Smooth muscle cell (in vitro differentiated cells): ENCODE measurements around the gene DECR2. TPM values are rescaled to one million over a fixed set of nuclear protein-coding genes. Genes with fewer than 3 reads are reported as not detected.
"Not testable (repeated sequence)": the region's sequence is repeated elsewhere in the genome, so short reads cannot be mapped to it uniquely, and the experiment has no call there.

Experiments
- DNase-seq: peaks from one replicate; lab custom pipeline; 2025; ENCODE audit not compliant: unreplicated experiment; lab: John Stamatoyannopoulos, UW
- H2AFZ ChIP-seq: fragments of 200-600 bp; sonication (generic); 2 replicates; pipeline ENCODE4 v1.6.0; 2016; ENCODE audit warnings: antibody characterized with exemption, low read depth, mild to moderate bottlenecking
- H3F3A ChIP-seq: fragments of 200-600 bp; sonication (generic); 2 replicates; pipeline ENCODE4 v1.6.0; 2017; ENCODE audit warnings: antibody characterized with exemption, low read depth
- H3K27ac ChIP-seq: fragments of 200-600 bp; sonication (generic); 2 replicates; pipeline ENCODE4 v1.5.1; 2016; ENCODE audit warnings: low read depth, mild to moderate bottlenecking
- H3K27me3 ChIP-seq: fragments of 200-600 bp; sonication (generic); 2 replicates; pipeline ENCODE4 v1.6.1; 2016; ENCODE audit warnings: low read depth, mild to moderate bottlenecking
- H3K36me3 ChIP-seq: fragments of 200-600 bp; sonication (generic); 2 replicates; pipeline ENCODE4 v1.5.1; 2016; ENCODE audit warnings: low read depth
- H3K4me1 ChIP-seq: fragments of 200-600 bp; sonication (generic); 2 replicates; pipeline ENCODE4 v1.5.1; 2016; ENCODE audit warnings: low read depth
- H3K4me2 ChIP-seq: fragments of 200-600 bp; sonication (generic); 2 replicates; pipeline ENCODE4 v1.6.0; 2016; ENCODE audit warnings: mild to moderate bottlenecking
- H3K4me3 ChIP-seq: fragments of 200-600 bp; sonication (generic); 2 replicates; pipeline ENCODE4 v1.5.1; 2016; ENCODE audit warnings: mild to moderate bottlenecking
- H3K79me2 ChIP-seq: fragments of 200-600 bp; sonication (generic); 2 replicates; pipeline ENCODE4 v1.6.0; 2016; ENCODE audit warnings: low read depth, mild to moderate bottlenecking
- H3K9ac ChIP-seq: fragments of 200-600 bp; sonication (generic); 2 replicates; pipeline ENCODE4 v1.6.0; 2016; ENCODE audit warnings: low read depth
- H3K9me3 ChIP-seq: fragments of 200-600 bp; sonication (generic); replicated peaks from 2 replicates; pipeline ENCODE4 v1.5.1; 2016; ENCODE audit warnings: low read depth
- H4K20me1 ChIP-seq: fragments of 200-600 bp; sonication (generic); 2 replicates; pipeline ENCODE4 v1.6.0; 2016; ENCODE audit warnings: low read depth
- WGBS: methylation state at CpG from one replicate; pipeline ENCODE4 v1.1.7; 2016; ENCODE audit warnings: low lambda C conversion rate; 5-methylcytosine and 5-hydroxymethylcytosine counted together
- polyA plus RNA-seq: library from polyadenylated mRNA; unstranded; fragments of >200 nt; fragmentation: Nextera tagmentation; extraction: Ambion mirVana; gene quantifications from 2 replicates; pipeline ENCODE4 v1.2.1, GENCODE V29; 2016
- total RNA-seq: library from RNA; depleted of rRNA; stranded (reverse); fragments of >200 nt; gene quantifications from 2 replicates; pipeline ENCODE4 v1.2.3, GENCODE V29; 2014
- TF ChIP-seq, protein P1 (sequence below): fragments of 200-600 bp; sonication (generic); IDR thresholded peaks from 2 replicates; pipeline ENCODE4 v1.5.1; 2017; ENCODE audit warnings: borderline replicate concordance, mild to moderate bottlenecking, antibody characterized with exemption; ENCODE audit not compliant: insufficient read depth, poor library complexity, severe bottlenecking

The DECR2 gene
- total and polyA plus RNA-seq, 2 experiments from 2014 or later, result 15.4 to 18.2 TPM

DNA sequence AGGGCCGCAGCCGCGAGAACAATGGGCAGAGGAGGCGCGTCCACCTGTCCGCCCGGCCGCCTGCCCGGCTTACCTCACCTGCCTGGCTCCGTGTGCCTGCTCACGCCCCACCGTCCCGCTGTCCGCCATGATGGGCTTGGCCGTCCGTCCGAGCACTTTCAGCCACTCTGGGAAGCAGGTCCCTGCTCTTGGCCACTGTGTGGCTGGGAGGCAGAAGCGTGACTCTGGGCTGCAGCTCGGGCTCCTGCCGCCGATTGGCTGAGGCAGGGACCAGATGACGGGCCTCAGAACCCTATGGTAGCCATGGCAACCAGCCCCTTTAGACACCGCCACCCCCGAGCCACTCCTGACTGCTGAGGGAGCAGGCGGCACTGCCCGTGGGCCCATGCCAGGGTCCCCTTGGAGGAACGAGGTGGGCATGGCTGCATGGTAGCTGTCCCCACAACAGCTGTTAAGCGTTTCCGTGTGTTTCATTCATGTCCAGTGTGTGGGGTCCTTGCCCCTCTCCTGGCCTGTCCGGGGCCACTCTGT is 40.3 kb upstream of the DECR2 start:
- Histone ChIP-seq H3K4me3 (no peak overlapping the region), H3K9me3 (no peaks in the 10 kb centered on the region), H3K4me1 (no peaks in the 10 kb centered on the region), H3K36me3 (no peaks in the 10 kb centered on the region), H3K27ac (no peak overlapping the region), H2AFZ (no peak overlapping the region), H3F3A (no peaks in the 10 kb centered on the region), H4K20me1 (no peaks in the 10 kb centered on the region), H3K9ac (no peak overlapping the region), H3K27me3 (no peaks in the 10 kb centered on the region), H3K79me2 (no peaks in the 10 kb centered on the region), H3K4me2 (no peak overlapping the region)
- TF ChIP-seq, protein P1, sequence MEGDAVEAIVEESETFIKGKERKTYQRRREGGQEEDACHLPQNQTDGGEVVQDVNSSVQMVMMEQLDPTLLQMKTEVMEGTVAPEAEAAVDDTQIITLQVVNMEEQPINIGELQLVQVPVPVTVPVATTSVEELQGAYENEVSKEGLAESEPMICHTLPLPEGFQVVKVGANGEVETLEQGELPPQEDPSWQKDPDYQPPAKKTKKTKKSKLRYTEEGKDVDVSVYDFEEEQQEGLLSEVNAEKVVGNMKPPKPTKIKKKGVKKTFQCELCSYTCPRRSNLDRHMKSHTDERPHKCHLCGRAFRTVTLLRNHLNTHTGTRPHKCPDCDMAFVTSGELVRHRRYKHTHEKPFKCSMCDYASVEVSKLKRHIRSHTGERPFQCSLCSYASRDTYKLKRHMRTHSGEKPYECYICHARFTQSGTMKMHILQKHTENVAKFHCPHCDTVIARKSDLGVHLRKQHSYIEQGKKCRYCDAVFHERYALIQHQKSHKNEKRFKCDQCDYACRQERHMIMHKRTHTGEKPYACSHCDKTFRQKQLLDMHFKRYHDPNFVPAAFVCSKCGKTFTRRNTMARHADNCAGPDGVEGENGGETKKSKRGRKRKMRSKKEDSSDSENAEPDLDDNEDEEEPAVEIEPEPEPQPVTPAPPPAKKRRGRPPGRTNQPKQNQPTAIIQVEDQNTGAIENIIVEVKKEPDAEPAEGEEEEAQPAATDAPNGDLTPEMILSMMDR, result no peak
- DNase-seq, result no peak
- 94% methylated on average over 30 of the region's 30 CpGs for WGBS

DNA sequence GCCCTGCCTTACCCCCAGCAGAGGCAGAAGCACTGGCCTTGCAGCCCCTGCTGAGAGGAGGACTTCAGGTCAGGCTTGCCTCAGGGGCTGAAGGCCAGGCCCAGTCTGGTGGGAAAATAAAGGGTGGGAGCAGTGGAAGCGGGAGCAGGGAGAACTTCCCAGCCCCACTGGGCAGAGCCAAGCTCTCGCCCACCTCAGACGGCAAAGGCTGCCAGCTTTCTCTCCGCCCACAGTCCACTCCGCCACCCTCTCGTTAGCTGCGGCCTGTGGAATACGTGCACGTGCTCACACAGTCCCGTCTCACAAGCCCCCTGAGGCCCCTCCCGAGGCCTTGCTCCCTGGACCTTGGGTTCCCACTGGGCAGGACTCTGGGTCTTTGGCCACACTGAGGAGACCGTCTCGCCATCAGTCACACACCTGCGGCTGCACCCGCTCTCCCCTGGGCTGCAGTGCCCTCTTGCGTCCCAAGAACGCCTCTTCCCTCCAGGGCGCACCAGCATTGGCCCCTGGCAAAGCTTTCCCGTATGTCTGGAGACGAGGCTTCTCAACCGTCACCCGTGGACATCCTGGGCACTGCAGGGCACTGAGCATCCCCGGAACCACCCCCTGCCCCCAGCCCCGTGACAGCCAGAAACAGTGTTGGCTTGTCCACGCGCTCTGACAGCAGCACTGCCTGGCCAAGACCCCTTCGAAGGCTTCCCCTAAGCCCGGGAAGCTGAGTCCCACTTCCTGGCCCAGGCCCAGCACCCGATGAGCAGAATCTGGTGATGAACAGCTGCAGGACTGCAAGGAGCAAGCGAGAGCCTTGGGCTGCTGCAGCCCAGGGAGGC is 39.6 kb upstream of the DECR2 start:
- no peaks in the 10 kb centered on the region for H3K27me3 ChIP-seq
- H3F3A ChIP-seq, result no peaks in the 10 kb centered on the region
- H4K20me1 ChIP-seq, result no peaks in the 10 kb centered on the region
- no peak overlapping the region for H3K9ac ChIP-seq
- TF ChIP-seq, protein P1, result peak; percentile 63
- no peak overlapping the region for H3K4me2 ChIP-seq
- H3K36me3 ChIP-seq, result no peaks in the 10 kb centered on the region
- WGBS, result 51% methylated on average over 27 of the region's 30 CpGs
- no peaks in the 10 kb centered on the region for H3K4me1 ChIP-seq
- no peaks in the 10 kb centered on the region for H3K79me2 ChIP-seq
- H3K27ac ChIP-seq, result no peak overlapping the region
- H3K9me3 ChIP-seq, result no peaks in the 10 kb centered on the region
- peak; percentile 12 for DNase-seq
- no peak overlapping the region for H3K4me3 ChIP-seq
- H2AFZ ChIP-seq, result no peak overlapping the region

DNA sequence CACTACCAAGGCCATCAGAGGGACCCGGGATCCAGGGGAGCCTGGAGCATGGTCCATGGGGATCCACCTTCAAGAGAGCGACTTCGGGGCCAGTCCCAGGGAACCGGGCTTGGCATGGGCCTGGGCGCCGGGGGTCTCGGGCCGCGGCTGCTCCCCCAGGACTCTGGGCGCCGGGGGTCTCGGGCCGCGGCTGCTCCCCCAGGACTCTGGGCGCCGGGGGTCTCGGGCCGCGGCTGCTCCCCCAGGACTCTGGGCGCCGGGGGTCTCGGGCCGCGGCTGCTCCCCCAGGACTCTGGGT is 39.0 kb upstream of the DECR2 start:
- H3K36me3 ChIP-seq, H3K4me1 ChIP-seq, H3K27me3 ChIP-seq, DNase-seq, H3K79me2 ChIP-seq, H3F3A ChIP-seq, H3K9me3 ChIP-seq, H2AFZ ChIP-seq, H4K20me1 ChIP-seq, H3K4me2 ChIP-seq, H3K4me3 ChIP-seq, H3K9ac ChIP-seq, H3K27ac ChIP-seq: not testable (repeated sequence)
- WGBS, result 91% methylated on average over 23 of the region's 24 CpGs

DNA sequence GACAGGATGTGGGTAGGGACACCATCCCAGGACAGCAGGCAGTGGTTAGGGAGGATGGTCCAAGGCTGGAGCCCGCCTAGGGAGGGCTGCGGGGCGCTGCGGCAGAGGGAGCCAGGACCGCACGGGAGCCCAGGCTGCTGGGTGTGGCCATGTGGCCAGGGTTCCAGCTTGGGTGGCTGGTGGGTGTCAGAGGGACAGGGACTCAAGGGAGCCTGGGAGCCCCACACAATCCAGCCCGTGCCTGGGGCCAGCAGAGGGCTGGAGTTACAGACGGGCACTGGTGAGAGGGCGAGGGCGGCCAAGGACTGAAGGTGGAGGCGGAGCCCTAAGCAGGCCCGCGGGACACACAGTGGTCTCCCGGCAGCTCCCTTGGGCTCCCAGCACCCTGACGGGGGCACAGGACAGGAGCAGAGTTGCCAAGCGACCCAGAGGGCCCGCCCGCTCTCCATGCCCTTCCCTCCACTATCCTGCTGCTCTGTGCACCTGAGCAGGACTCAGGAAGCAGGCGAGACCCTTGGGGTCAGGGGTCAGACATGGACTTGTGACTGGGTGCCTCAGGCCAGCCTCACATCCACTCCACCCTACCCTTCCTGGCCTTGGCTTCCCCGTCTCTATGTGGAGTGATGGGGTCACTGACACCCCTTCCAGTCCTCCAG is 38.4 kb upstream of the DECR2 start:
- WGBS, result 78% methylated on average over 19 of the region's 20 CpGs
- Histone ChIP-seq H3K4me3 (no peak overlapping the region), H3K9me3 (no peaks in the 10 kb centered on the region), H3K9ac (no peak overlapping the region), H3F3A (no peaks in the 10 kb centered on the region), H3K4me2 (no peak overlapping the region), H3K4me1 (no peaks in the 10 kb centered on the region), H4K20me1 (no peaks in the 10 kb centered on the region), H3K27me3 (no peaks in the 10 kb centered on the region), H2AFZ (no peak overlapping the region), H3K79me2 (no peaks in the 10 kb centered on the region), H3K36me3 (no peaks in the 10 kb centered on the region), H3K27ac (no peak overlapping the region)
- no peak for DNase-seq
- TF ChIP-seq, protein P1, result no peak
